IPS DF 4.7 (cell line): ENCODE measurements around the gene PRDX2.

ENCODE experiments used
- DNase-seq: peaks from one replicate; pipeline ENCODE4 v3.0.0-alpha.2; 2013; ENCODE audit warnings: low spot score; ENCODE audit errors: extremely low read depth

PRDX2 gene

GRCh38 chr19:12752056-12752781 lies 49.4 kb downstream of the PRDX2 start:
- DNase-seq = no peak

GRCh38 chr19:12751635-12752034 lies 50.0 kb downstream of the PRDX2 start, which contains the start of gene BEST2:
TSS of gene BEST2 (plus strand) at chr19:12751791. CDS start at chr19:12752593, 802 bp downstream.
- no peak for DNase-seq

- DNase-seq = no peak
Observed at GRCh38 chr19:12750851-12751250, 50.7 kb downstream of the PRDX2 start.

GRCh38 chr19:12749938-12750521 lies 51.6 kb downstream of the PRDX2 start:
- DNase-seq = no peak

- DNase-seq = no peak
Observed at GRCh38 chr19:12748489-12748888, 53.1 kb downstream of the PRDX2 start.
